Effector memory CD4-positive, alpha-beta T cell (primary cell): Measurements from ENCODE around the gene CUEDC1.
"Not testable (repeated sequence)": the region's sequence is repeated elsewhere in the genome, so short reads cannot be mapped to it uniquely, and the experiment has no call there.

Experiments used
- DNase-seq, 3 donors: peaks; one replicate each; pipeline ENCODE4 v3.0.0-alpha.2; 2020
- H3K27ac ChIP-seq: 2 replicates; pipeline ENCODE4 v1.7.0; 2013; ENCODE audit warnings: mild to moderate bottlenecking, low read length, moderate library complexity; ENCODE audit not compliant: insufficient read depth, poor library complexity, severe bottlenecking
- H3K27me3 ChIP-seq: replicated peaks from 2 replicates; pipeline ENCODE4 v1.7.0; 2013; ENCODE audit warnings: mild to moderate bottlenecking, low read length; ENCODE audit not compliant: insufficient read depth, control insufficient read depth, poor library complexity, severe bottlenecking
- H3K36me3 ChIP-seq: 2 replicates; pipeline ENCODE4 v1.7.0; 2013; ENCODE audit warnings: mild to moderate bottlenecking, low read length, moderate library complexity; ENCODE audit not compliant: control insufficient read depth, insufficient read depth
- H3K4me1 ChIP-seq: 2 replicates; pipeline ENCODE4 v1.7.0; 2013; ENCODE audit warnings: low read length, mild to moderate bottlenecking; ENCODE audit not compliant: control insufficient read depth, insufficient read depth, poor library complexity, severe bottlenecking
- H3K4me3 ChIP-seq: 2 replicates; pipeline ENCODE4 v1.7.0; 2013; ENCODE audit warnings: low read length, low read depth, mild to moderate bottlenecking; ENCODE audit not compliant: insufficient read depth, poor library complexity, severe bottlenecking
- H3K9me3 ChIP-seq: 2 replicates; pipeline ENCODE4 v1.7.0; 2013; ENCODE audit warnings: mild to moderate bottlenecking, low read length, moderate library complexity; ENCODE audit not compliant: control insufficient read depth

The CUEDC1 gene

DNA sequence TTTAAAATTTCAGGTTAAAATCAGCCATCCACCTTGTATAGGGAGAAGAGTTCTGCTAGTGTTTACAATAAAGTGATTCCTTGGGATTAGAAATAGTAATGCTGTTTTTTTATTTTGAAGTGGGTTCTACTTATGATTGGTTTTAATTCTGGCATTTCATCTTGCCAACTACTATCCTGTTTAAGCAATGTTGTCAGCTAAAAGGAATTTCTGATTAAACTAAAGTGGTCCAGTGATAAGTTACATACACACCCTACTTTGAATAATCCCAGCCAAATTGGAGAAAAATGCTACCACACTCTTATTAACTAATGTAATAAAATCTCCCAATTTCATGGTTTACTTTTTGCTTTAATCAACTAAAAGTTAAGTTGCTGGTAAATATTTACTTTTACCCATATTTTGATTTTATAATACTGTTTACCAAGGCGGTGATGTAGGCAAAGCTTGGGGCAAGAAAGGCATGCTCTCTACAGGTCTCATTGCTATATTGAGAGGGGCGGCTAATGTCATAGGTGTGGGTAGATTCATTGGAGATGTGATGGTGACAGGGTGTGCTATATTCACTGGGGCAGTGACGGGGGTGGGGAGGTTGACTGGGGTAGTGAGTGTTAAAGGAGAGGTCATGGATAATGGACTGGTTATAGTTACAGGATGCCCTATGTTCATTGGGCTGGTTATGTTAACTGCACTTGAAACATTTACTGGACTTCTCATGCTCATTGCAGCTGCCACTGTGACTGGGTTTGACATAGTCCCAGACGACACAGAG, 19.0 kb upstream of the CUEDC1 start:
- DNase-seq, result not testable (repeated sequence)

GRCh38 chr17:57972151-57972550, 16.9 kb upstream of the CUEDC1 start:
- no peaks in the 10 kb centered on the region for H3K27me3 ChIP-seq
- H3K9me3 ChIP-seq, result no peaks in the 10 kb centered on the region
- DNase-seq, result no peak
- no peaks in the 10 kb centered on the region for H3K4me1 ChIP-seq
- H3K4me3 ChIP-seq, result no peak overlapping the region
- H3K27ac ChIP-seq, result no peak overlapping the region
- H3K36me3 ChIP-seq, result peaks cover 45% of the 10 kb centered on the region

More for the DNA sequence above, 19.0 kb upstream of the CUEDC1 start:
- not testable (repeated sequence) for H3K4me3 ChIP-seq, H3K27ac ChIP-seq, H3K9me3 ChIP-seq, H3K27me3 ChIP-seq, H3K4me1 ChIP-seq
- H3K36me3 ChIP-seq, result peaks cover 66% of the 10 kb centered on the region

GRCh38 chr17:57971572-57971971, 16.4 kb upstream of the CUEDC1 start:
- H3K27ac ChIP-seq, result no peak overlapping the region
- no peaks in the 10 kb centered on the region for H3K9me3 ChIP-seq
- H3K4me3 ChIP-seq, result no peak overlapping the region
- H3K36me3 ChIP-seq, result peaks cover 39% of the 10 kb centered on the region
- DNase-seq, result no peak
- H3K4me1 ChIP-seq, result no peaks in the 10 kb centered on the region
- H3K27me3 ChIP-seq, result no peaks in the 10 kb centered on the region

- no peak for DNase-seq
- no peak overlapping the region for H3K4me3 ChIP-seq
These were observed 15.5 kb upstream of the CUEDC1 start for GRCh38 chr17:57970710-57971109.

DNA sequence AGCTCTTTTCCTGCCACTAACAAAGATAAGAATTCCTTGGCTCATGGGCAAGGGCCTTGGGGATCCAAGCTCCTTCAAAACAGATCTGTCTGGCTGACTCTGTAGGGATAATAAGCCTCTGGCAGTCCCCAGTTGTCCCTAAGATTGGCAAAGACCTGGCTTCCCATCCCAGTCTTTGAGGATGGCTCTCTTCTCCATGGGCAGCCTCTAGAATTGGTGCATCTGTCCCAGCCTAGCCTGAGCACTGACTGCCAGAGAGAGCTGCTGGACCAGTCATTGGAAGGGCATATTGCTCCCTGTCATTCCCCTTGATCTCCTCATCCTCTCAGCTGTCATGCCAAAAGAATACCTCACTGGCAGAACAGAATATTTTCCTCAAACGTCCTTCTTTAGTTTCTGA, 13.2 kb upstream of the CUEDC1 start:
- Histone ChIP-seq H3K9me3 (no peaks in the 10 kb centered on the region), H3K27me3 (no peaks in the 10 kb centered on the region), H3K4me1 (no peaks in the 10 kb centered on the region), H3K36me3 (peaks cover 13% of the 10 kb centered on the region), H3K4me3 (no peak overlapping the region), H3K27ac (no peak overlapping the region)
- no peak for DNase-seq

More at GRCh38 chr17:57970710-57971109, 15.5 kb upstream of the CUEDC1 start:
- H3K36me3 ChIP-seq, result peaks cover 30% of the 10 kb centered on the region
- no peaks in the 10 kb centered on the region for H3K9me3 ChIP-seq
- H3K27ac ChIP-seq, result no peak overlapping the region
- no peaks in the 10 kb centered on the region for H3K4me1 ChIP-seq
- H3K27me3 ChIP-seq, result no peaks in the 10 kb centered on the region

DNA sequence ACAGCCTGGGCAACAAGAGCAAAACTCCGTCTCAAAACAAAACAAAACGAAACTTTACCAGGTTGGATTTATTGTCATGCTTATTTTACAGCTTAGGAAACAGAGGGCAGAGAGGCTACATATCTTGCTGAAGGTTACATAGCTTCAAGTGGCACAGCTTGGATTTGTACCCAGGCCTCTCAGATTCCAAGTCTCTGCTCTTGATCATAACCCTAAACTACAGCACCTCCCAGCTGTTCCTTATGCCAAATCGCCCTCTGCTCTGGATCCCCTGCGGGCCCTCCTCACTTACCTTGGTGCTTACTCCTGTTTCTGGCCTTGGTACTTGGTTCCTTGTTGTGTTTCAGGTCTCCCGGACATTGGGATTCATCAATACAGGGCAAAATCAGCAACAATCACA, 11.7 kb upstream of the CUEDC1 start:
- Histone ChIP-seq H3K27me3 (no peaks in the 10 kb centered on the region), H3K9me3 (no peaks in the 10 kb centered on the region), H3K4me1 (no peaks in the 10 kb centered on the region), H3K27ac (no peak overlapping the region), H3K36me3 (peaks cover 7% of the 10 kb centered on the region), H3K4me3 (no peak overlapping the region)
- DNase-seq, result no peak

DNA sequence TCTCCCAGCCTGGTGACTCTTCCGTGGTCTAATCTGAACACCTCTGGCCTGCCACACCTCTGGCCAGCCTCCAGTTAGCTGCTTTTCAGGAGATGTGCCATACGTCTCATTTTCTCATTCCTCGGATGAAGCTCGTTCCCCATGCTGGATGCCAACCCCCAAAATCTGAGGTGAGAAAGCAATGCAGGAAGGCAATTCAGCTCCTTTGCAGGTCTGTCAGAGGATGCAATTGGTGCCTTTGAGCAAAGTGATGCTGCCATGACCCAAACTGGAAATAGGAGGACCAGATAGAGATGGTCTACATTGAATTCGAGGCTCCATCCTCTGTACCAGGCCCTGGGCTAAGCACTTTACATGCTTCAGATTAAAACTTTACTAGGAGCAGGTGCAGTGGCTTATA, 11.0 kb upstream of the CUEDC1 start:
- no peak overlapping the region for H3K4me3 ChIP-seq

GRCh38 chr17:57965521-57966160, 10.4 kb upstream of the CUEDC1 start:
- H3K36me3 ChIP-seq, result no peaks in the 10 kb centered on the region
- DNase-seq, result no peak
- no peak overlapping the region for H3K4me3 ChIP-seq
- H3K27me3 ChIP-seq, result no peaks in the 10 kb centered on the region
- no peak overlapping the region for H3K27ac ChIP-seq
- H3K4me1 ChIP-seq, result no peaks in the 10 kb centered on the region
- no peaks in the 10 kb centered on the region for H3K9me3 ChIP-seq

More for the DNA sequence above, 11.0 kb upstream of the CUEDC1 start:
- no peaks in the 10 kb centered on the region for H3K27me3 ChIP-seq
- no peak for DNase-seq
- H3K9me3 ChIP-seq, result no peaks in the 10 kb centered on the region
- peaks cover under 1% of the 10 kb centered on the region for H3K36me3 ChIP-seq
- H3K27ac ChIP-seq, result no peak overlapping the region
- no peaks in the 10 kb centered on the region for H3K4me1 ChIP-seq

DNA sequence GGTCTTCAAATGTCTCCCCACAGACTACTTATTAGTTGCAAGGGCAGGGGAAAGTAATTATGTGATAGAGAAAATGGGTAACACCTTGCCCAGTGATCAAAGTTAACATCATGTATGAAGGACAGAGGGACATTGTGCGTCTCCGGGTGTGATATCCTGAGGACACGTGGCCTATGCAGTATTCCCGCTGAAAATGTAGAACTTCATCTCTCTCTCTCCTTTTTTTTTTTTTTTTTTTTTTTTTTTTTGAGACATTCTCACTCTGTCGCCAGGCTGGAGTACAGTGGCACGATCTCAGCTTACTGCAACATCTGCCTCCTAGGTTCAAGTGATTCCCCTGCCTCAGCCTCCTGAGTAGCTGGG, 7.9 kb upstream of the CUEDC1 start:
- H3K4me3 ChIP-seq, result no peak overlapping the region
- no peaks in the 10 kb centered on the region for H3K9me3 ChIP-seq
- no peak for DNase-seq
- H3K27me3 ChIP-seq, result no peaks in the 10 kb centered on the region
- H3K4me1 ChIP-seq, result no peaks in the 10 kb centered on the region
- H3K36me3 ChIP-seq, result no peaks in the 10 kb centered on the region
- no peak overlapping the region for H3K27ac ChIP-seq

- DNase-seq, result no peak
- Histone ChIP-seq H3K36me3 (no peaks in the 10 kb centered on the region), H3K27ac (no peak overlapping the region), H3K9me3 (no peaks in the 10 kb centered on the region), H3K27me3 (no peaks in the 10 kb centered on the region), H3K4me1 (no peaks in the 10 kb centered on the region), H3K4me3 (no peak overlapping the region)
These were observed 7.3 kb upstream of the CUEDC1 start for GRCh38 chr17:57962279-57963148.
